Measurements from ENCODE around the gene ZNF581. TPM values are rescaled to one million over a fixed set of nuclear protein-coding genes. Genes with fewer than 3 reads are reported as not detected.
A peak's percentile ranks its signal among the peaks of the same experiment; 100 is the strongest.

ZNF581 gene
- total RNA-seq, 1 experiment from 2014 or later = 64.7 TPM

- Histone ChIP-seq H3K27me3 (ENCODE audit: control insufficient read depth, insufficient read depth, low read length) (no peaks in the 10 kb centered on the region), H3K4me3 (ENCODE audit: insufficient read depth, low read depth, low read length) (no peak overlapping the region), H3K36me3 (replicated peaks; ENCODE audit: control insufficient read depth, insufficient read depth, low read length) (peaks cover 8% of the 10 kb centered on the region)
- no peak for DNase-seq
Observed at GRCh38 chr19:55678121-55678671, 34.7 kb downstream of the ZNF581 start.

- Histone ChIP-seq H3K27me3 (ENCODE audit: control insufficient read depth, insufficient read depth, low read length) (no peaks in the 10 kb centered on the region), H3K4me3 (ENCODE audit: insufficient read depth, low read depth, low read length) (no peak overlapping the region), H3K36me3 (replicated peaks; ENCODE audit: control insufficient read depth, insufficient read depth, low read length) (peaks cover 8% of the 10 kb centered on the region)
- DNase-seq = no peak
Observed at GRCh38 chr19:55679343-55680257, 36.2 kb downstream of the ZNF581 start.

GRCh38 chr19:55680339-55681130, 37.1 kb downstream of the ZNF581 start:
- Histone ChIP-seq H3K4me3 (ENCODE audit: insufficient read depth, low read depth, low read length) (no peak overlapping the region), H3K36me3 (replicated peaks; ENCODE audit: control insufficient read depth, insufficient read depth, low read length) (peaks cover 8% of the 10 kb centered on the region), H3K27me3 (ENCODE audit: control insufficient read depth, insufficient read depth, low read length) (no peaks in the 10 kb centered on the region)
- no peak for DNase-seq

- no peak for DNase-seq
- no peaks in the 10 kb centered on the region for H3K27me3 ChIP-seq (ENCODE audit: control insufficient read depth, insufficient read depth, low read length)
- H3K4me3 ChIP-seq (ENCODE audit: insufficient read depth, low read depth, low read length) = no peak overlapping the region
- peaks cover 8% of the 10 kb centered on the region for H3K36me3 ChIP-seq (replicated peaks; ENCODE audit: control insufficient read depth, insufficient read depth, low read length)
Observed at GRCh38 chr19:55681131-55682092, 38.0 kb downstream of the ZNF581 start.

- DNase-seq = no peak
- H3K4me3 ChIP-seq (ENCODE audit: insufficient read depth, low read depth, low read length) = no peak overlapping the region
- no peaks in the 10 kb centered on the region for H3K27me3 ChIP-seq (ENCODE audit: control insufficient read depth, insufficient read depth, low read length)
- H3K36me3 ChIP-seq (replicated peaks; ENCODE audit: control insufficient read depth, insufficient read depth, low read length) = peaks cover 6% of the 10 kb centered on the region
Observed at GRCh38 chr19:55683449-55684261, 40.2 kb downstream of the ZNF581 start.

DNA sequence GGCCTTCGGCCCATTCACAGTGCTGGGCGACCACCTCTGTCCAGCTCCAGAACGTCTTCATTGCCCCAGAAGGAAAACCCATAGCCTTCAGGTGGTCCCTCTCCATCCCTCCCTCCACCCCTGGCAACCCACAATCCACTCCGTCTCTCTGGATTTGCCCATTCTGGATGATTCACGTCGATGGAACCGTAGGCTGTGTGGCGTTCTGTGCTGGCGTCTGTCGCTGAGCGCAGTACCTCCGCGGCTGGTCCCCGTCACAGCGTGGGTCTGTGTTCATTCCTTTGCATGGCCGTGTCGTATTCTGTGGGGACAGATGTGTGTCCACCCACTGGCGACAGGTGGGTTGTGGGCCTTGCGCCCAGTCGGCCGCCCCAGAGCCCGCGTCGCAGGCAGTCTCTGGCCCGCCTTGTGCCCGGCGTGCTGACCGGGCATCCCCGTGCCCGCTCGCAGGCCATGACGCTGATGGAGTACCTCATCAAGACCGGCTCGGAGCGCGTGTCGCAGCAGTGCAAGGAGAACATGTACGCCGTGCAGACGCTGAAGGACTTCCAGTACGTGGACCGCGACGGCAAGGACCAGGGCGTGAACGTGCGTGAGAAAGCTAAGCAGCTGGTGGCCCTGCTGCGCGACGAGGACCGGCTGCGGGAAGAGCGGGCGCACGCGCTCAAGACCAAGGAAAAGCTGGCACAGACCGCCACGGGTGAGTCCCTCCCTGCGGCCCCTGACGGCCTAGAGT, 41.7 kb downstream of the ZNF581 start:
- peaks cover 2% of the 10 kb centered on the region for H3K36me3 ChIP-seq (replicated peaks; ENCODE audit: control insufficient read depth, insufficient read depth, low read length)
- no peak overlapping the region for H3K4me3 ChIP-seq (ENCODE audit: insufficient read depth, low read depth, low read length)
- no peak for DNase-seq
- H3K27me3 ChIP-seq (ENCODE audit: control insufficient read depth, insufficient read depth, low read length) = no peaks in the 10 kb centered on the region

- DNase-seq = no peak
- Histone ChIP-seq H3K36me3 (replicated peaks; ENCODE audit: control insufficient read depth, insufficient read depth, low read length) (peaks cover 3% of the 10 kb centered on the region), H3K4me3 (ENCODE audit: insufficient read depth, low read depth, low read length) (no peak overlapping the region), H3K27me3 (ENCODE audit: control insufficient read depth, insufficient read depth, low read length) (no peaks in the 10 kb centered on the region)
Observed at GRCh38 chr19:55685776-55686175, 42.3 kb downstream of the ZNF581 start.

GRCh38 chr19:55686311-55687050, 43.0 kb downstream of the ZNF581 start:
- peaks cover 3% of the 10 kb centered on the region for H3K36me3 ChIP-seq (replicated peaks; ENCODE audit: control insufficient read depth, insufficient read depth, low read length)
- H3K27me3 ChIP-seq (ENCODE audit: control insufficient read depth, insufficient read depth, low read length) = no peaks in the 10 kb centered on the region
- DNase-seq = no peak
- H3K4me3 ChIP-seq (ENCODE audit: insufficient read depth, low read depth, low read length) = no peak overlapping the region

GRCh38 chr19:55687281-55688201, 44.1 kb downstream of the ZNF581 start:
- DNase-seq = no peak
- H3K4me3 ChIP-seq (ENCODE audit: insufficient read depth, low read depth, low read length) = no peak overlapping the region
- peaks cover 1% of the 10 kb centered on the region for H3K36me3 ChIP-seq (replicated peaks; ENCODE audit: control insufficient read depth, insufficient read depth, low read length)
- no peaks in the 10 kb centered on the region for H3K27me3 ChIP-seq (ENCODE audit: control insufficient read depth, insufficient read depth, low read length)

GRCh38 chr19:55688422-55689218, 45.2 kb downstream of the ZNF581 start:
- no peak overlapping the region for H3K4me3 ChIP-seq (ENCODE audit: insufficient read depth, low read depth, low read length)
- H3K27me3 ChIP-seq (ENCODE audit: control insufficient read depth, insufficient read depth, low read length) = no peaks in the 10 kb centered on the region
- peak; percentile 75 for DNase-seq
- peaks cover 2% of the 10 kb centered on the region for H3K36me3 ChIP-seq (replicated peaks; ENCODE audit: control insufficient read depth, insufficient read depth, low read length)
